ENCODE measurements around the gene TIMM21. TPM values are rescaled to one million over a fixed set of nuclear protein-coding genes. Genes with fewer than 3 reads are reported as not detected.

The TIMM21 gene
- total RNA-seq, 1 donor from 2014 or later = 21.6 TPM

- H3K27ac ChIP-seq = no peak overlapping the region
- TF ChIP-seq, protein P1, sequence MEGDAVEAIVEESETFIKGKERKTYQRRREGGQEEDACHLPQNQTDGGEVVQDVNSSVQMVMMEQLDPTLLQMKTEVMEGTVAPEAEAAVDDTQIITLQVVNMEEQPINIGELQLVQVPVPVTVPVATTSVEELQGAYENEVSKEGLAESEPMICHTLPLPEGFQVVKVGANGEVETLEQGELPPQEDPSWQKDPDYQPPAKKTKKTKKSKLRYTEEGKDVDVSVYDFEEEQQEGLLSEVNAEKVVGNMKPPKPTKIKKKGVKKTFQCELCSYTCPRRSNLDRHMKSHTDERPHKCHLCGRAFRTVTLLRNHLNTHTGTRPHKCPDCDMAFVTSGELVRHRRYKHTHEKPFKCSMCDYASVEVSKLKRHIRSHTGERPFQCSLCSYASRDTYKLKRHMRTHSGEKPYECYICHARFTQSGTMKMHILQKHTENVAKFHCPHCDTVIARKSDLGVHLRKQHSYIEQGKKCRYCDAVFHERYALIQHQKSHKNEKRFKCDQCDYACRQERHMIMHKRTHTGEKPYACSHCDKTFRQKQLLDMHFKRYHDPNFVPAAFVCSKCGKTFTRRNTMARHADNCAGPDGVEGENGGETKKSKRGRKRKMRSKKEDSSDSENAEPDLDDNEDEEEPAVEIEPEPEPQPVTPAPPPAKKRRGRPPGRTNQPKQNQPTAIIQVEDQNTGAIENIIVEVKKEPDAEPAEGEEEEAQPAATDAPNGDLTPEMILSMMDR (IDR thresholded peaks at IDR 0.05) = no peak
- H3K36me3 ChIP-seq = peaks cover 56% of the 10 kb centered on the region
- H3K9me3 ChIP-seq = no peaks in the 10 kb centered on the region
- DNase-seq (no peak), ATAC-seq (no peak)
- H3K4me3 ChIP-seq = no peak overlapping the region
- no peaks in the 10 kb centered on the region for H3K27me3 ChIP-seq (ENCODE audit: low read depth)
- H3K4me1 ChIP-seq = peaks cover 17% of the 10 kb centered on the region
- intact Hi-C loops (cut with DNase I) = no loop called here
Measured at GRCh38 chr18:74153377-74153776, 5.1 kb downstream of the TIMM21 start.

- H3K27ac ChIP-seq = no peak overlapping the region
- H3K27me3 ChIP-seq (ENCODE audit: low read depth) = no peaks in the 10 kb centered on the region
- DNase-seq (no peak), ATAC-seq (no peak)
- H3K4me1 ChIP-seq = peaks cover 17% of the 10 kb centered on the region
- H3K36me3 ChIP-seq = peaks cover 60% of the 10 kb centered on the region
- TF ChIP-seq, protein P1 (IDR thresholded peaks at IDR 0.05) = no peak
- H3K4me3 ChIP-seq = no peak overlapping the region
- intact Hi-C loops (cut with DNase I) = no loop called here
- H3K9me3 ChIP-seq = no peaks in the 10 kb centered on the region
Measured at GRCh38 chr18:74153793-74154192, 5.5 kb downstream of the TIMM21 start.

DNA sequence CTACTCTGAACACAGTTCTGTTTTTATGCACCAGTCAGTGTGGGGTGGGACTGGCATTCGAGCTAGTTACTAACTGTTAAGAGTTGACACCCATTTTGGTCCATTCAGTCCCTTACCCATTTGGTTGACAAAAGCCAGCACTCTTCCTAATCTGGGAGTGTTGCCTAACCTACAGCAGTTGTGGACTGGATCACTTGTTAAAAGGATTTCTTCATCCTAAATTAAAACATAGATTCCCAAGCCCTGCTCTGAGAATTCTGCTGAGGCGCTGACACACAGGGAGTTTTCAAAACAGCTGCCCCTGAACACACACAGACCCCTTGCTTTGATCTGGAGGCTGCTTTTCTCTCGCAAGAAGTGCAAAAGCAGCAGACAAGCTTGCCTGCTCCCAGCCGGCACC is 6.4 kb downstream of the TIMM21 start:
- intact Hi-C loops (cut with DNase I) = no loop called here
- no peak for DNase-seq
- no peak overlapping the region for H3K27ac ChIP-seq
- TF ChIP-seq, protein P1 (IDR thresholded peaks at IDR 0.05) = no peak
- ATAC-seq = no peak
- H3K4me3 ChIP-seq = no peak overlapping the region
- H3K36me3 ChIP-seq = peaks cover 69% of the 10 kb centered on the region
- H3K27me3 ChIP-seq (ENCODE audit: low read depth) = no peaks in the 10 kb centered on the region
- H3K9me3 ChIP-seq = no peaks in the 10 kb centered on the region
- peaks cover 8% of the 10 kb centered on the region for H3K4me1 ChIP-seq

- H3K36me3 ChIP-seq = peaks cover 75% of the 10 kb centered on the region
- peaks cover 2% of the 10 kb centered on the region for H3K4me1 ChIP-seq
- H3K4me3 ChIP-seq = no peak overlapping the region
- intact Hi-C loops (cut with DNase I) = no loop called here
- no peaks in the 10 kb centered on the region for H3K27me3 ChIP-seq (ENCODE audit: low read depth)
- no peak for DNase-seq
- TF ChIP-seq, protein P1 (IDR thresholded peaks at IDR 0.05) = no peak
- no peak overlapping the region for H3K27ac ChIP-seq
- no peak for ATAC-seq
- no peaks in the 10 kb centered on the region for H3K9me3 ChIP-seq
Measured at GRCh38 chr18:74155276-74155675, 7.0 kb downstream of the TIMM21 start.

DNA sequence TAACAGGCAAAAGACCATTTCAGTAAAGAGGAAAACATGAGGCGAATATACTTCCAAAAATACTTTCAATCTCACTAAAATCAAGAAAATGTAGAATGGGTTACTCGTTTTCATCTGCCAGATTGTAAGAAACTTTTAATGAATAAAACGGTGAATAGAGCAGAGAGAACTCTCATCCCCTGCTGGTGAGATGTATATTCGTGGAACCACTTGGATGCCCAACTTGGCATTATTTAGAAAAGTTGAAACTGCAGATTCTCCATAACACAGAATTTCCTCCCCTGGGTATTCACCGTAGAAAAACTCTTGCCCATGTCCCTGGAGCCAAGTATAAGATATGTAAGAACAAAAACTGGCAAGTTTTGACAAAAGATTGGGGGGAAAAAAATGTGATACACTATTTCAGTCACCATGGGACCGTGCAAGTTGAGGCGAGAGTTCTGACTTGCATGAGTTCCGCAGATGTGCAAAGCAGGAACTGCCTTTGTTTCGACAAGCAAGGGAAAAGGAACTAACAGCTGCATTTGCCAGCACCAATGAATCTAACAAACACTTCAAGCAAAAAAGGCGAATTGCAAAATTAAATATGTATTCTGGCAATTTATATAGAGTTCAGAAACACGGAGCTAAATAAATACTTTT is 14.8 kb downstream of the TIMM21 start:
- Histone ChIP-seq H3K27ac (no peak overlapping the region), H3K4me1 (no peaks in the 10 kb centered on the region), H3K27me3 (ENCODE audit: low read depth) (no peaks in the 10 kb centered on the region), H3K9me3 (no peaks in the 10 kb centered on the region), H3K36me3 (peaks cover 29% of the 10 kb centered on the region), H3K4me3 (no peak overlapping the region)
- DNase-seq (no peak), ATAC-seq (no peak)
- TF ChIP-seq, protein P1 (IDR thresholded peaks at IDR 0.05) = no peak
- intact Hi-C loops (cut with DNase I) = no loop called here
